Activated naive CD8-positive, alpha-beta T cell treated with anti-CD3 and anti-CD28 coated beads, Interleukin-2, amount 50 U/mL, for 16 hours (primary cell): ENCODE results near the gene TAS1R3.

Experiments
- DNase-seq: peaks from one replicate; pipeline ENCODE4 v3.0.0-alpha.2; 2020; ENCODE audit warnings: low read depth, low spot score

TAS1R3 gene

GRCh38 chr1:1324084-1324523, 7.0 kb upstream of the TAS1R3 start:
- DNase-seq = no peak

DNA sequence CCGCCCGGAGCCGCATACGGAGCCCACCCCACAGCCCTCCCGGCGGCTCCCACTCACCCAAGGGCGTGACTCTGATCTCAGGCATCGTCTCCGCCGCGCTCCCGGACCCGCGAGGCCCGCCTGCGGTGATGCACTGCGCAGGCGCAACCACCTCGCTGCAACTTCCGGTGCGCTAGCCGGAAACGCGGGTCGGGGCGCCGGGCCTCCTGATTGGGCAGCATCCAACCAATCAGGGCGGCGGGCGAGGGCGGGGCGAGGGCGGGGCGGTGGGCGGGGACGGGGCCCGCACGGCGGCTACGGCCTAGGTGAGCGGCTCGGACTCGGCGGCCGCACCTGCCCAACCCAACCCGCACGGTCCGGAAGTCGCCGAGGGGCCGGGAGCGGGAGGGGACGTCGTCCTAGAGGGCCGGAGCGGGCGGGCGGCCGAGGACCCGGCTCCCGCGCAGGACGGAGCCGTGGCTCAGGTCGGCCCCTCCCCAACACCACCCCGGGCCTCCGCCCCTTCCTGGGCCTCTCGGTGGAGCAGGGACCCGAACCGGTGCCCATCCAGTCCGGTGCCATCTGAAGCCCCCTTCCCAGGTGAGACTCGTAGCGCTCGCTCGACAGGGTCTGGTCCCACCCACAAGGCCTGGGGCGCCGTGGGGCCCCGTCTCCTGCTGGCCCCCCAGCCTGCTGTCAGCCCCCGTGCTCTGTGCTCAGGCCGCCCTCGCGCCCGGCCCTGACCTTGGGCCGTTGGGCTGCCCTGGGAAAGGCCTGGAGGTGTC, 6.4 kb upstream of the TAS1R3 start, which contains the start of the genes CPTP and INTS11:
CPTP (plus strand) TSS at position 279 of the 764 bp plus-strand sequence. CDS start 2,109 bp downstream, outside the sequence.
INTS11 (minus strand) TSS at position 137 of the 764 bp plus-strand sequence; CDS start at position 85, 52 bp downstream.
- peak; percentile 91 for DNase-seq

DNA sequence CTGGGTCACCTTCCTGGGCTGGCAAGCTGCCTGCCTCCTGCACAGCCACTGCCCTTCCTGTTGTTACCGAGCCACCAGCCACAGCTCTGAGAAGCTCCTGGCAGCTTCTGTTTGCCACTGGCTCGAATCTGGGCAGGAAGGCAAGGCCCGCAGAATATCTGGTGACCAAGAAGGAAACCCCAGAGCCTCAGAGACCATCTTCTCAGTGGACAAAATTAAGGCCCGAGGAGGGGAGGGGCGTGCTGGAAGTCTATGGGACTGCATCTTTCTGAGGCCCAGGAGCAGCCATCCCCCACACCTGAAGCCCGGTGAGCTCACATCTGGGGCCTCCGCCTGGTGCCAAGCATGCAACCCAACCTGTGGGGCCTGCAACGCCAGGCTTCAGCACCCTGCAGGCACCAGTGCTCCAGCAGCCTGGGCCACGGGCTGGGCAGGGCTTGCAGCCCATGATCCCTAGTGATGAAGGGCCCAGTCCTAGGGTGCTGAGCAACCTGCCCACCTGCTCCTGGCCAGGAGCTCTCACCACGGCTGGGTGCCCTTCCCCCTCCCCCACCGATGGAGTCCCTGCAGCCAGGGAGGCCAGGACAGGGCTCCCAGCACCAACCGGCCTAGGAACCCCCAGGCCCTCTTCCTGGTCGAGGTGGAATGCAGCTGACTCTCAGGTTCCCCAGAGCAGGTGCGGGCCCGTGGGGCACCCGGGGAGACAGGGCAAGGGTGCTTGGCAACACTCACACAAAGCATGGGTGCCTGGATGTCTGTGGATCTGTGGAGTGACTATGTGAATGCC, 5.6 kb upstream of the TAS1R3 start:
- no peak for DNase-seq

- DNase-seq = no peak
Measured at GRCh38 chr1:1326075-1326605, 4.9 kb upstream of the TAS1R3 start.

DNA sequence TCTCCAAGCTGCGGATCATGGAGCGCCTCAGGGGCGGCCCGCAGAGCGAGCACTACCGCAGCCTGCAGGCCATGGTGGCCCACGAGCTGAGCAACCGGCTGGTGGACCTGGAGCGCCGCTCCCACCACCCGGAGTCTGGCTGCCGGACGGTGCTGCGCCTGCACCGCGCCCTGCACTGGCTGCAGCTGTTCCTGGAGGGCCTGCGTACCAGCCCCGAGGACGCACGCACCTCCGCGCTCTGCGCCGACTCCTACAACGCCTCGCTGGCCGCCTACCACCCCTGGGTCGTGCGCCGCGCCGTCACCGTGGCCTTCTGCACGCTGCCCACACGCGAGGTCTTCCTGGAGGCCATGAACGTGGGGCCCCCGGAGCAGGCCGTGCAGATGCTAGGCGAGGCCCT, 3.8 kb upstream of the TAS1R3 start:
- DNase-seq = no peak

- DNase-seq = no peak
Measured at GRCh38 chr1:1328254-1328653, 2.8 kb upstream of the TAS1R3 start.

GRCh38 chr1:1329304-1330210, 1.5 kb upstream of the TAS1R3 start:
- DNase-seq = no peak

GRCh38 chr1:1330366-1331067, 563 bp upstream of the TAS1R3 start:
- no peak for DNase-seq

DNA sequence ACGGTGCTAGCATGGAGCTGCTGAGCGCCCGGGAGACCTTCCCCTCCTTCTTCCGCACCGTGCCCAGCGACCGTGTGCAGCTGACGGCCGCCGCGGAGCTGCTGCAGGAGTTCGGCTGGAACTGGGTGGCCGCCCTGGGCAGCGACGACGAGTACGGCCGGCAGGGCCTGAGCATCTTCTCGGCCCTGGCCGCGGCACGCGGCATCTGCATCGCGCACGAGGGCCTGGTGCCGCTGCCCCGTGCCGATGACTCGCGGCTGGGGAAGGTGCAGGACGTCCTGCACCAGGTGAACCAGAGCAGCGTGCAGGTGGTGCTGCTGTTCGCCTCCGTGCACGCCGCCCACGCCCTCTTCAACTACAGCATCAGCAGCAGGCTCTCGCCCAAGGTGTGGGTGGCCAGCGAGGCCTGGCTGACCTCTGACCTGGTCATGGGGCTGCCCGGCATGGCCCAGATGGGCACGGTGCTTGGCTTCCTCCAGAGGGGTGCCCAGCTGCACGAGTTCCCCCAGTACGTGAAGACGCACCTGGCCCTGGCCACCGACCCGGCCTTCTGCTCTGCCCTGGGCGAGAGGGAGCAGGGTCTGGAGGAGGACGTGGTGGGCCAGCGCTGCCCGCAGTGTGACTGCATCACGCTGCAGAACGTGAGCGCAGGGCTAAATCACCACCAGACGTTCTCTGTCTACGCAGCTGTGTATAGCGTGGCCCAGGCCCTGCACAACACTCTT, 1.1 kb downstream of the TAS1R3 start:
- DNase-seq = no peak

GRCh38 chr1:1332774-1333480, 1.8 kb downstream of the TAS1R3 start:
- no peak for DNase-seq

DNA sequence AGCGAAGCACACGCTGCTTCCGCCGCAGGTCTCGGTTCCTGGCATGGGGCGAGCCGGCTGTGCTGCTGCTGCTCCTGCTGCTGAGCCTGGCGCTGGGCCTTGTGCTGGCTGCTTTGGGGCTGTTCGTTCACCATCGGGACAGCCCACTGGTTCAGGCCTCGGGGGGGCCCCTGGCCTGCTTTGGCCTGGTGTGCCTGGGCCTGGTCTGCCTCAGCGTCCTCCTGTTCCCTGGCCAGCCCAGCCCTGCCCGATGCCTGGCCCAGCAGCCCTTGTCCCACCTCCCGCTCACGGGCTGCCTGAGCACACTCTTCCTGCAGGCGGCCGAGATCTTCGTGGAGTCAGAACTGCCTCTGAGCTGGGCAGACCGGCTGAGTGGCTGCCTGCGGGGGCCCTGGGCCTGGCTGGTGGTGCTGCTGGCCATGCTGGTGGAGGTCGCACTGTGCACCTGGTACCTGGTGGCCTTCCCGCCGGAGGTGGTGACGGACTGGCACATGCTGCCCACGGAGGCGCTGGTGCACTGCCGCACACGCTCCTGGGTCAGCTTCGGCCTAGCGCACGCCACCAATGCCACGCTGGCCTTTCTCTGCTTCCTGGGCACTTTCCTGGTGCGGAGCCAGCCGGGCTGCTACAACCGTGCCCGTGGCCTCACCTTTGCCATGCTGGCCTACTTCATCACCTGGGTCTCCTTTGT, 2.6 kb downstream of the TAS1R3 start:
- no peak for DNase-seq

GRCh38 chr1:1334835-1335234, 3.8 kb downstream of the TAS1R3 start:
- DNase-seq = no peak

- no peak for DNase-seq
Measured at GRCh38 chr1:1335283-1335682, 4.2 kb downstream of the TAS1R3 start.

GRCh38 chr1:1335792-1336248, 4.7 kb downstream of the TAS1R3 start:
- no peak for DNase-seq

DNA sequence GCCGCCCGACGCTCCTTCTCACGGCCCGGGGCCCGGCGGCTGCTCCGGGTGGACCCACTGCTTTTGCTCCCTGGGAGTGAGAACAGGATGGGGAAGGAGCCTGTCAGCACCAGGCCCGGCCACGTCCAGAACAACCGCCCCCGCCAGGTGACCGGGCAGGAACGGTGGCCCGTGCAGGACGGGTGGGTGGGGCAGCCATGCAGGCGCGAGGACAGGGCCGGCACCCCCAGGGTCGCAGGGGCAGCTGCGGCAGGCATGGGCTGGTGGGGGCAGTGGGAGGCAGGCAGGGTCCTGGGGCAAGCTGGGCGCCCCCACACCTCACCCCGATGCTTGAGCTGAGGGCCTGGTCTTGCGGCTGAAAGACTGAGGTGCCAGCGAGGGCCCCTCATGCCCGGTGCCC, 5.4 kb downstream of the TAS1R3 start:
- DNase-seq = no peak

GRCh38 chr1:1336931-1337792, 6.1 kb downstream of the TAS1R3 start:
- DNase-seq = no peak

GRCh38 chr1:1337793-1338147, 6.7 kb downstream of the TAS1R3 start:
- no peak for DNase-seq

DNA sequence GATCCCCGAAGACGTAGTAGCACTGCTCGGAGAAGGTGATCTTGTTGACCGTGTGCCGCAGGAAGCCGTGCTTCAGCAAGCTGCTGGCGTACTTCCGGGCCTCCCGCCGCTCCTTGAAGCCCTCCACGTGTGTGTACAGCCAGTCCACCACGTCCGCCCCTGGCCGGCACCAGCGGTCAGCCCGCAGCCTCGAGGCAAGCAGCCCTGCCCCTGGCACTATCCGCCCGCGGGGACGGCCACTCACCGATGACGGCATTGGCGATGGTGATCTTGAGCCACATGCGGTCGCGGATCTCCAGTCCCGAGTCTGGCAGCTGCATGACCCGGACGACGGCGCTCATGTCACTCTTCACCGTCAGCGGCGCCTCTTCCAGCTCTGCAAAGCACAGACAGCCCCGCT, 7.2 kb downstream of the TAS1R3 start:
- no peak for DNase-seq
